NT2/D1 (cell line): ENCODE measurements around the gene MROH2B.

Experiments used
- DNase-seq: peaks from one replicate; pipeline ENCODE4 v3.0.0-alpha.2; 2011; ENCODE audit warnings: low read depth, low spot score
- H3K27me3 ChIP-seq: 2 replicates; pipeline ENCODE4 v1.6.0; 2011; ENCODE audit warnings: mild to moderate bottlenecking; ENCODE audit not compliant: insufficient read length, insufficient read depth
- H3K36me3 ChIP-seq: 2 replicates; pipeline ENCODE4 v1.6.1; 2011; ENCODE audit warnings: mild to moderate bottlenecking, low read length, mixed read lengths; ENCODE audit not compliant: insufficient read depth, insufficient read length
- H3K4me1 ChIP-seq: 2 replicates; pipeline ENCODE4 v1.5.1; 2011; ENCODE audit not compliant: insufficient read depth, insufficient read length
- H3K4me3 ChIP-seq: 2 replicates; pipeline ENCODE4 v1.5.1; 2011; ENCODE audit warnings: low read depth; ENCODE audit not compliant: insufficient read length
- H3K9ac ChIP-seq: 2 replicates; pipeline ENCODE4 v1.6.0; 2011; ENCODE audit warnings: low read depth; ENCODE audit not compliant: insufficient read length
- H3K9me3 ChIP-seq: 2 replicates; pipeline ENCODE4 v1.5.1; 2011; ENCODE audit warnings: mild to moderate bottlenecking, low read length; ENCODE audit not compliant: insufficient read depth
- SUZ12 ChIP-seq: IDR thresholded peaks from 2 replicates; pipeline ENCODE4 v1.6.1; 2011; ENCODE audit not compliant: insufficient read length, insufficient read depth; ENCODE audit errors: extremely low read depth
- YY1 ChIP-seq: IDR thresholded peaks from 2 replicates; pipeline ENCODE4 v1.6.1; 2011; ENCODE audit not compliant: insufficient read length, insufficient read depth
- ZNF274 ChIP-seq: IDR thresholded peaks from 2 replicates; pipeline ENCODE4 v1.6.1; 2011; ENCODE audit warnings: mild to moderate bottlenecking, low read depth, low read length

MROH2B gene

DNA sequence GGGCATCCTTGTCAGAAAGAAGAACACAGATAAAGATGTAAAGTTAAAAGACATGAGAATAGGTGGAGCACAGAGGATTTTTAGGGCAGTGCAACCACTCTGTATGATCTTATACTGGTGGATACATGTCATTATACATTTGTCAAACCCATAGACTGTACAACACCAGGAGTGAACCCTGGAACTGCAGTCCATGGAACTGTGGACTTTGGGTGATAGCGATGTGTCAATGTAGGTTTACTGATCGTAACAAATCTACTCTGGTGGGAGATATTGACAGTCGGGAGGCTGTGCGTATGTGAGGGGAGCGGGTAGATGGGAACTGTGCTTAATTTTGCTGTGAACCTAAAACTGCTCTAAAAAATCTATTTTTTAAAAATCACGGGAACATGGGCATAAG, 60.6 kb downstream of the MROH2B start:
- no peaks in the 10 kb centered on the region for H3K4me1 ChIP-seq
- H3K27me3 ChIP-seq: no peaks in the 10 kb centered on the region
- no peak overlapping the region for H3K9ac ChIP-seq
- no peaks in the 10 kb centered on the region for H3K9me3 ChIP-seq
- TF ChIP-seq YY1 (no peak), ZNF274 (no peak), SUZ12 (no peak)
- DNase-seq: no peak
- no peak overlapping the region for H3K4me3 ChIP-seq
- H3K36me3 ChIP-seq: no peaks in the 10 kb centered on the region

GRCh38 chr5:41009232-41009631, 61.9 kb downstream of the MROH2B start:
- Histone ChIP-seq H3K27me3 (no peaks in the 10 kb centered on the region), H3K4me1 (no peaks in the 10 kb centered on the region), H3K36me3 (no peaks in the 10 kb centered on the region), H3K4me3 (no peak overlapping the region), H3K9ac (no peak overlapping the region), H3K9me3 (no peaks in the 10 kb centered on the region)
- no peak for DNase-seq
- TF ChIP-seq SUZ12 (no peak), YY1 (no peak), ZNF274 (no peak)

GRCh38 chr5:41004931-41005330, 66.2 kb downstream of the MROH2B start:
- Histone ChIP-seq H3K9me3 (no peaks in the 10 kb centered on the region), H3K4me3 (no peak overlapping the region), H3K4me1 (no peaks in the 10 kb centered on the region), H3K36me3 (no peaks in the 10 kb centered on the region), H3K27me3 (no peaks in the 10 kb centered on the region), H3K9ac (no peak overlapping the region)
- TF ChIP-seq SUZ12: no peak
- TF ChIP-seq ZNF274: no peak
- no peak for TF ChIP-seq YY1
- no peak for DNase-seq

- Histone ChIP-seq H3K9ac (no peak overlapping the region), H3K27me3 (no peaks in the 10 kb centered on the region), H3K9me3 (no peaks in the 10 kb centered on the region), H3K4me3 (no peak overlapping the region), H3K4me1 (no peaks in the 10 kb centered on the region), H3K36me3 (no peaks in the 10 kb centered on the region)
- DNase-seq: no peak
- TF ChIP-seq ZNF274 (no peak), SUZ12 (no peak), YY1 (no peak)
Observed at GRCh38 chr5:41003670-41004376, 67.3 kb downstream of the MROH2B start.

GRCh38 chr5:40999966-41000365, 71.2 kb downstream of the MROH2B start:
- no peak overlapping the region for H3K9ac ChIP-seq
- no peak for DNase-seq
- no peaks in the 10 kb centered on the region for H3K9me3 ChIP-seq

GRCh38 chr5:40999142-40999541, 72.0 kb downstream of the MROH2B start:
- Histone ChIP-seq H3K36me3 (no peaks in the 10 kb centered on the region), H3K4me1 (no peaks in the 10 kb centered on the region), H3K4me3 (no peak overlapping the region), H3K27me3 (no peaks in the 10 kb centered on the region), H3K9me3 (no peaks in the 10 kb centered on the region), H3K9ac (no peak overlapping the region)
- no peak for DNase-seq
- TF ChIP-seq SUZ12 (no peak), ZNF274 (no peak), YY1 (no peak)

More at GRCh38 chr5:40999966-41000365, 71.2 kb downstream of the MROH2B start:
- Histone ChIP-seq H3K4me3 (no peak overlapping the region), H3K4me1 (no peaks in the 10 kb centered on the region), H3K27me3 (no peaks in the 10 kb centered on the region), H3K36me3 (no peaks in the 10 kb centered on the region)
- no peak for TF ChIP-seq YY1
- no peak for TF ChIP-seq ZNF274
- no peak for TF ChIP-seq SUZ12

DNA sequence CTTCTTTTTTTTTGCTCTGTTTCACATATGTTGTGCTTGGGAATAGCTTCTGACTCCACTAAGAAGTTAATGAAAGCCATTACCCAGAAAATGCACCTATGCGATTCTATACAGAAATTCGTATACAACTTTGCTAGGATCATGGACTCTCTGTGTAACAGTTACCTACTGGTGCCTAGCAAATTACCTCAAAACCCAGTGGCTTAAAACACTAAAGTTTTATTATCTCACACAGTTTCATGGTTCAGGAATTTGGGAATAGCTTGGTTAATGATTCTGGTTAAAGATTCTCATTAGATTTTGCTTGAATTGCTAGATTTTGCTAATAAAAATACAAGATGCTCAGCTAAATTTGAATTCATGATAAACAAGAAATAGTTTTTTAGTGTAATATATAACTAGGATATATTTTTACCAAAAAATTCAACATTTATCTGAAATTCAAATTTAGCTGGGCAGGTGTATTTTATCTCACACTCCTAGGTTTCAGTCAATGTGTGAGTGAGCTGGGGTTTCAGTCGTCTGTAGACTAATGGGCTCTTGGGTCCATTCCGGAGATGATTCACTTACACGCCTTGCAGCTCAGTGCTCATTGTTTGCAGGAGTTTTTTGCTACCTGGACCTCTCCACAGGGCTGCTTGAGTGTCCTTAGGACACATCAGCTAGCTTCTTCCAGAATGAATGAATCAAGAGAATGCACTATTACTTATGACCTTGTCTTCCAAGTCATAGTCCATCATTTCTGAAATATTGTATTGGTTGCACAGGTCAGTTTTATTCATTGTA, 75.1 kb downstream of the MROH2B start:
- Histone ChIP-seq H3K27me3 (no peaks in the 10 kb centered on the region), H3K4me1 (no peaks in the 10 kb centered on the region), H3K9ac (no peak overlapping the region), H3K9me3 (no peaks in the 10 kb centered on the region), H3K36me3 (no peaks in the 10 kb centered on the region), H3K4me3 (no peak overlapping the region)
- TF ChIP-seq YY1 (no peak), ZNF274 (no peak), SUZ12 (no peak)
- DNase-seq: no peak
